ENCODE measurements around the gene RFX7.
"Not testable (repeated sequence)": the region's sequence is repeated elsewhere in the genome, so short reads cannot be mapped to it uniquely, and the experiment has no call there.

Gene RFX7

GRCh38 chr15:56205061-56205876, 38.4 kb downstream of the RFX7 start:
- no peak for DNase-seq

GRCh38 chr15:56203312-56203922, 40.3 kb downstream of the RFX7 start:
- not testable (repeated sequence) for DNase-seq

- DNase-seq = no peak
These were observed 41.0 kb downstream of the RFX7 start for GRCh38 chr15:56202701-56203100.

GRCh38 chr15:56199038-56199437, 44.6 kb downstream of the RFX7 start:
- no peak for DNase-seq

- DNase-seq = no peak
These were observed 49.6 kb downstream of the RFX7 start for GRCh38 chr15:56194035-56194434.

GRCh38 chr15:56192659-56193442, 50.8 kb downstream of the RFX7 start:
- DNase-seq = no peak

- DNase-seq = no peak
These were observed 56.0 kb downstream of the RFX7 start for GRCh38 chr15:56187665-56188064.

GRCh38 chr15:56185980-56186379, 57.7 kb downstream of the RFX7 start:
- no peak for DNase-seq

GRCh38 chr15:56184516-56184915, 59.2 kb downstream of the RFX7 start:
- no peak for DNase-seq

- no peak for DNase-seq
These were observed 62.8 kb downstream of the RFX7 start for GRCh38 chr15:56180851-56181250.

- no peak for DNase-seq
These were observed 66.7 kb downstream of the RFX7 start for GRCh38 chr15:56176996-56177395.

GRCh38 chr15:56175788-56176187, 67.9 kb downstream of the RFX7 start:
- DNase-seq = no peak

GRCh38 chr15:56174649-56175048, 69.0 kb downstream of the RFX7 start:
- DNase-seq = no peak

- no peak for DNase-seq
These were observed 75.3 kb downstream of the RFX7 start for GRCh38 chr15:56168394-56168793.

- DNase-seq = no peak
These were observed 78.4 kb downstream of the RFX7 start for GRCh38 chr15:56165234-56165633.

GRCh38 chr15:56160966-56161365, 82.7 kb downstream of the RFX7 start:
- DNase-seq = no peak

GRCh38 chr15:56156877-56157276, 86.8 kb downstream of the RFX7 start:
- DNase-seq = no peak

- DNase-seq = not testable (repeated sequence)
These were observed 88.4 kb downstream of the RFX7 start for GRCh38 chr15:56155278-56155677.

- DNase-seq = not testable (repeated sequence)
These were observed 88.9 kb downstream of the RFX7 start for GRCh38 chr15:56154768-56155167.

- DNase-seq = no peak
These were observed 93.5 kb downstream of the RFX7 start for GRCh38 chr15:56150204-56150603.

- DNase-seq = no peak
These were observed 95.6 kb downstream of the RFX7 start for GRCh38 chr15:56148064-56148463.

GRCh38 chr15:56146756-56147155, 96.9 kb downstream of the RFX7 start:
- DNase-seq = no peak

- no peak for DNase-seq
These were observed 115.6 kb downstream of the RFX7 start for GRCh38 chr15:56128081-56128480.

- no peak for DNase-seq
These were observed 117.3 kb downstream of the RFX7 start for GRCh38 chr15:56126409-56126808.
